Measurements from ENCODE around the gene IL1RAPL2. TPM values are rescaled to one million over a fixed set of nuclear protein-coding genes. Genes with fewer than 3 reads are reported as not detected.

IL1RAPL2 gene
- total RNA-seq, 1 experiment from 2014 or later: not detected

- H3K4me1 ChIP-seq (replicated peaks): no peaks in the 10 kb centered on the region
- H3K27ac ChIP-seq: no peak overlapping the region
- H3K4me3 ChIP-seq: no peak overlapping the region
- no peaks in the 10 kb centered on the region for H3K36me3 ChIP-seq
- no peaks in the 10 kb centered on the region for H3K9me3 ChIP-seq (replicated peaks)
- DNase-seq (ENCODE audit: low read depth in 1 of 2, low spot score in 2 of 2): no peak
- H3K27me3 ChIP-seq (replicated peaks): no peaks in the 10 kb centered on the region
These were observed 131.3 kb downstream of the IL1RAPL2 start for GRCh38 chrX:104697294-104697693.

DNA sequence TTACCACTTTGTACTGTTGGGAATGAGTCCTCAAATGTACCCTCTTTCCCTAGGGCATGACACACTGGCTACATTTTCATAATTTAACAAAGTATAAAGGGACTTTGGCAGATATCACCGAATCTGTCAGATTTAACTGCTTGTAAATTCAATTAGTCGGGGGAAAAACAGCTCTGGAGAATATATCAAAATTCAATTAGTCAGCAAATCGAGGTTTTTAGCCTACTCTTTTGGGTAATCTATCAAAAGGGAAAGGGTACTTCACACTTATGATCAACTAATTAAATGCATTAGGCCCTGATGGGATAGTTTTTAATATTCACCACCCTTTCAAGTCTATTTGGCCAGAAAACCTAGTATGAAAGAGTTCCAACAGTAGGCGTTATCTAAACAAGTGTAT lies 141.0 kb downstream of the IL1RAPL2 start:
- no peaks in the 10 kb centered on the region for H3K9me3 ChIP-seq (replicated peaks)
- no peak for DNase-seq (ENCODE audit: low read depth in 1 of 2, low spot score in 2 of 2)
- H3K27ac ChIP-seq: no peak overlapping the region
- no peaks in the 10 kb centered on the region for H3K4me1 ChIP-seq (replicated peaks)
- H3K36me3 ChIP-seq: no peaks in the 10 kb centered on the region
- no peaks in the 10 kb centered on the region for H3K27me3 ChIP-seq (replicated peaks)
- no peak overlapping the region for H3K4me3 ChIP-seq

DNA sequence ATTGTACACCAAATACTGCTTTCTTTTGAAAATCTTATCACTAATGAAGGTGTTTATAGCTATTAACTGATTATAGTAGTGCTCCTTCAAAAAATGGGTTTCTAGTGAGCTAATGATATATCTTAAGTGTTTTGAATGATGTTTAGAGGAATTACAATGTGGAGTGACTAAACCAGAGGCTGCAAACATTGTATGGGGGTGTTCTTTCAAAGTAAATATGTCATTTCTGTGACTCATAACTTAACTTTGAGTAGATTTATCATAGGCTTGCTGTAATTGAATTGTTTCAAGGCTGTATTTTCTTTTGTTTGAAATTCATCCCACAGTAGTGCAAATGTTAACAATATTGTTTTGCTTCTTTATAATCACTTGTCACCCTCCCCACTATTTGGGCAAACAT lies 141.6 kb downstream of the IL1RAPL2 start:
- H3K4me3 ChIP-seq: no peak overlapping the region
- DNase-seq (ENCODE audit: low read depth in 1 of 2, low spot score in 2 of 2): no peak
- H3K9me3 ChIP-seq (replicated peaks): no peaks in the 10 kb centered on the region
- H3K27ac ChIP-seq: no peak overlapping the region
- no peaks in the 10 kb centered on the region for H3K27me3 ChIP-seq (replicated peaks)
- no peaks in the 10 kb centered on the region for H3K4me1 ChIP-seq (replicated peaks)
- H3K36me3 ChIP-seq: no peaks in the 10 kb centered on the region

- H3K4me1 ChIP-seq (replicated peaks): no peaks in the 10 kb centered on the region
- H3K27ac ChIP-seq: no peak overlapping the region
- no peaks in the 10 kb centered on the region for H3K27me3 ChIP-seq (replicated peaks)
- no peaks in the 10 kb centered on the region for H3K9me3 ChIP-seq (replicated peaks)
- DNase-seq (ENCODE audit: low read depth in 1 of 2, low spot score in 2 of 2): no peak
- H3K4me3 ChIP-seq: no peak overlapping the region
- no peaks in the 10 kb centered on the region for H3K36me3 ChIP-seq
These were observed 146.5 kb downstream of the IL1RAPL2 start for GRCh38 chrX:104712515-104712914.

DNA sequence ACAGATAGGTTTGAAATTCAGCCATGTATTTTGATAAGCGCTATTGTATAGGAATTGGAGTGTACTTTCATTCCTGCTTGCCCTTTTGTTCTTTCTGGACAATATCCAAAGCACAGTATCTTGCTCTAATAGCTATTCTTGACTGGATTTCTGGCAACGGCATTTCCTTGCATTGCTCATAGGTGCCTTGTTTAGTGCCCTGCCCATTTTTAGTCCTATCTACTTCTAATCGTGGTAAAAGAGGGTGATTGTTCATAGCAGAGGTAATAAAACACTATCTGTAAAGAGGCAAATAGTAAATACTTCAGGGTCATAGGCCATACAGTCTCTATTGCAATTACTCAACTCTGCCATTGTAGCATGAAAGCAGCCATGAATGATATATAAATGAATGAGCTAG lies 155.9 kb downstream of the IL1RAPL2 start:
- H3K9me3 ChIP-seq (replicated peaks): no peaks in the 10 kb centered on the region
- H3K4me3 ChIP-seq: no peak overlapping the region
- H3K36me3 ChIP-seq: no peaks in the 10 kb centered on the region
- no peak for DNase-seq (ENCODE audit: low read depth in 1 of 2, low spot score in 2 of 2)
- no peaks in the 10 kb centered on the region for H3K27me3 ChIP-seq (replicated peaks)
- H3K4me1 ChIP-seq (replicated peaks): no peaks in the 10 kb centered on the region
- no peak overlapping the region for H3K27ac ChIP-seq

DNA sequence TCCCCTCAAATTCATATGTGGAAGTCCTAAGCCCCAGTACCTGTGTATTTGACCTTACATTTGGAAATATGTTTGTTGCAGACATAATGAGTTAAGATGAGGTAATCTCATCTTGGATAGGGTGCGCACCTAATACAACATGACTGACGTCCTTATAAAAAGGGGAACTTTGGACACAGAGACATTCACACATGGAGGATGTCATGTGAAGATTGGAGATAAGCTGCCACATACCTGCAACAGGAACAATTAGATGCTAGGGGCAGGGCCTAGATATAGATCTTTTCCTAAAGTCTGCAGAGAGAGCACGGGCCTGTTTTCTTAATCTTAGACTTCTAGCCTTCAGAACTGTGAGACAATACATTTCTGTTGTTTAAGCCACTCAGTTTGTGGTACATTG lies 162.5 kb downstream of the IL1RAPL2 start:
- no peak overlapping the region for H3K27ac ChIP-seq
- H3K9me3 ChIP-seq (replicated peaks): no peaks in the 10 kb centered on the region
- DNase-seq (ENCODE audit: low read depth in 1 of 2, low spot score in 2 of 2): no peak
- no peak overlapping the region for H3K4me3 ChIP-seq
- no peaks in the 10 kb centered on the region for H3K4me1 ChIP-seq (replicated peaks)
- H3K27me3 ChIP-seq (replicated peaks): no peaks in the 10 kb centered on the region
- H3K36me3 ChIP-seq: no peaks in the 10 kb centered on the region

GRCh38 chrX:104742355-104742754 lies 176.4 kb downstream of the IL1RAPL2 start:
- Histone ChIP-seq H3K27me3 (replicated peaks) (no peaks in the 10 kb centered on the region), H3K4me1 (replicated peaks) (no peaks in the 10 kb centered on the region), H3K9me3 (replicated peaks) (no peaks in the 10 kb centered on the region), H3K36me3 (no peaks in the 10 kb centered on the region), H3K4me3 (no peak overlapping the region), H3K27ac (no peak overlapping the region)
- DNase-seq (ENCODE audit: low read depth in 1 of 2, low spot score in 2 of 2): no peak

DNA sequence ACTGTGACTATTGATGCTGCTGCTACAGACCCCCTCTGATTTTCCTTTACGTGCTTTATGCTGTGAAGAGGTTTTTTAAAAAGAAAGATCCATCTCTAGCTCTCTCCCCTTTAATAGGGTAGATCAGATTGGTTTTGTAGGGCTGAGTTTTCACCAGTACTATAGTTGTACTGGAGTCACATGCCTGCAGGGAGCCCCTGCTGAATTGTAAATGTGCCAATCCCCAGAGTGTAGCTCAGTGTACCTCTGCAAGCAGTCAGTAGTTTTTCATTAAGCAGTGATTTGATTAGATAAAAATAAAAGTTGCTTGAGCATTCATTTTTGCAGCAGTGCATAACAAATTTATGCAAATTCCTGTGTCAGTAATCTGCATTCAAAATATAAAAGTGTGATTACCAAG lies 179.2 kb downstream of the IL1RAPL2 start:
- DNase-seq (ENCODE audit: low read depth in 1 of 2, low spot score in 2 of 2): no peak
- Histone ChIP-seq H3K9me3 (replicated peaks) (no peaks in the 10 kb centered on the region), H3K4me1 (replicated peaks) (no peaks in the 10 kb centered on the region), H3K27me3 (replicated peaks) (no peaks in the 10 kb centered on the region), H3K36me3 (no peaks in the 10 kb centered on the region), H3K4me3 (no peak overlapping the region), H3K27ac (no peak overlapping the region)

DNA sequence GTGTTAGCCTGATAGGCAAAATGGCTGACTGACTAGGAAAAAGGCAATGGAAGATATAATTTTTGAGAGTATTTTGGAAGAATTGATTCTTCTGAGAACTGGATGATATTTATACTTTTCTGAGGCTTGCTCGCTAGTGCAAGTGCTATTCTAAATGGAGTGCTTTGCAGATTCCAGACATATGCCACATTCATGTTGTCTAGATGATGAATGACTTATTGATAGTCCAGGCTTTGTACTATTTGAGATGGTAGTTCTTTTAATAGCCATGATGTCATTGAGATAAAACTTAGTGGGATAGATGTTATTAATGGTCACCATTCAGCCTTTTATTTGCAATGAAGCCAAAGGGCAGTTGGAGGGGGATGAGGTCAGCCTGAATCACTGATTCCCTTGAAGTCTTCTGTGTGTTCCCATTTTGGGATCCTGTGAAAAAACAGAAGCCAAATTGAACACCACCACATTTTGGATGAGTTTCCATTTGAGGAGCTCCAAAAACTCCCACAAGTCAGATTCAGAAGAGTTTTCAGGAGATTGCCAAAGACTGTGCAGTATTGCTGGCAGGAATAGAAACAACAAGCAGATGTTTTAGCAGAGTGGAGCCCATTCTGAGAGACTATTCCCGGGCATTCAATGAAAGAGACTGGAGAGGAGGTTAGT lies 184.1 kb downstream of the IL1RAPL2 start:
- H3K4me3 ChIP-seq: no peak overlapping the region
- H3K36me3 ChIP-seq: no peaks in the 10 kb centered on the region
- H3K27ac ChIP-seq: no peak overlapping the region
- no peak for DNase-seq (ENCODE audit: low read depth in 1 of 2, low spot score in 2 of 2)
- no peaks in the 10 kb centered on the region for H3K4me1 ChIP-seq (replicated peaks)
- no peaks in the 10 kb centered on the region for H3K27me3 ChIP-seq (replicated peaks)
- no peaks in the 10 kb centered on the region for H3K9me3 ChIP-seq (replicated peaks)

GRCh38 chrX:104762641-104763040 lies 196.6 kb downstream of the IL1RAPL2 start:
- DNase-seq (ENCODE audit: low read depth in 1 of 2, low spot score in 2 of 2): no peak
- H3K36me3 ChIP-seq: no peaks in the 10 kb centered on the region
- no peaks in the 10 kb centered on the region for H3K27me3 ChIP-seq (replicated peaks)
- no peaks in the 10 kb centered on the region for H3K9me3 ChIP-seq (replicated peaks)
- no peak overlapping the region for H3K4me3 ChIP-seq
- H3K27ac ChIP-seq: no peak overlapping the region
- no peaks in the 10 kb centered on the region for H3K4me1 ChIP-seq (replicated peaks)

GRCh38 chrX:104789784-104790183 lies 223.8 kb downstream of the IL1RAPL2 start:
- Histone ChIP-seq H3K4me3 (no peak overlapping the region), H3K27me3 (replicated peaks) (no peaks in the 10 kb centered on the region), H3K27ac (no peak overlapping the region), H3K36me3 (no peaks in the 10 kb centered on the region), H3K9me3 (replicated peaks) (no peaks in the 10 kb centered on the region), H3K4me1 (replicated peaks) (no peaks in the 10 kb centered on the region)
- no peak for DNase-seq (ENCODE audit: low read depth in 1 of 2, low spot score in 2 of 2)

DNA sequence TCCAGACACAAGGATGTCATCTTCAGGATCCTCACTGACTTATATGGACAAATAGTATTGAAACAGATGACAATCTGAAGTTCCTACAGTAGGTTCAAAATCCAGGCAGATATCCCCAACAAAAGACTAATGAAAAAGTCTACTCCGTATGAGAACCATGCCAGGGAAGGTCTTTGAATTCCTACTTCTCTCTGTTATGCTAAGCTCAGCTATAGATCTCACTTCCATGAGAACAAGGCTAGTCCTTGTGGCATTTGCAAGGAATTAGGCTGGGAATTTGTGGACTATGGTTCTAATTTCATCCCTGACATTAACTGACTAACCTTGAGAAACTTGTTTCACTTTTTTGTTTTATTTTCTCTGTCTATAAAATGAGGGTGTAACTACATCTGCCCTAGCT lies 229.8 kb downstream of the IL1RAPL2 start:
- no peak for DNase-seq (ENCODE audit: low read depth in 1 of 2, low spot score in 2 of 2)
- Histone ChIP-seq H3K27me3 (replicated peaks) (no peaks in the 10 kb centered on the region), H3K4me3 (no peak overlapping the region), H3K36me3 (no peaks in the 10 kb centered on the region), H3K9me3 (replicated peaks) (no peaks in the 10 kb centered on the region), H3K4me1 (replicated peaks) (no peaks in the 10 kb centered on the region), H3K27ac (no peak overlapping the region)

- Histone ChIP-seq H3K27ac (no peak overlapping the region), H3K9me3 (replicated peaks) (no peaks in the 10 kb centered on the region), H3K36me3 (no peaks in the 10 kb centered on the region), H3K4me3 (no peak overlapping the region), H3K27me3 (replicated peaks) (no peaks in the 10 kb centered on the region), H3K4me1 (replicated peaks) (no peaks in the 10 kb centered on the region)
- no peak for DNase-seq (ENCODE audit: low read depth in 1 of 2, low spot score in 2 of 2)
These were observed 237.2 kb downstream of the IL1RAPL2 start for GRCh38 chrX:104803219-104803618.

DNA sequence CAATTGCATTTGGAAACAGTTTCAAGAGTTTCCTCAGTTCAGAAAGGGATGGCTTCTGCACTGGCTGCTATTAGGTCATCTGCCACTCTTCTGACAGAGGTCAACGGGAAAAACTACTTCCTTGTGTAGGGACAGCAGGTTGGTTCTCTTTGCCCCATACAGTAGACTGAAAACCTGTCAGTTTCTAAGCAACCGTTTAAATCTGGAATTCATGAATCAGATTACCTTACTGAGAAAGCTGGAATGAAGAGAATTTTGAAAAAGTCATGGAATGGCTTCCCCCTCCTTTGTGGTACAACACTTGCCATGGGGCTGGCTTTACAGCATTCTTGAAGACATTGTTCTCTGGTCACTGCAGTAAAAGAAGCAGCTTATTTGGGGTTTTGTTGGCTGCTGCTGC lies 240.3 kb downstream of the IL1RAPL2 start:
- no peaks in the 10 kb centered on the region for H3K27me3 ChIP-seq (replicated peaks)
- H3K4me1 ChIP-seq (replicated peaks): no peaks in the 10 kb centered on the region
- no peak for DNase-seq (ENCODE audit: low read depth in 1 of 2, low spot score in 2 of 2)
- H3K27ac ChIP-seq: no peak overlapping the region
- H3K4me3 ChIP-seq: no peak overlapping the region
- H3K36me3 ChIP-seq: no peaks in the 10 kb centered on the region
- H3K9me3 ChIP-seq (replicated peaks): no peaks in the 10 kb centered on the region

DNA sequence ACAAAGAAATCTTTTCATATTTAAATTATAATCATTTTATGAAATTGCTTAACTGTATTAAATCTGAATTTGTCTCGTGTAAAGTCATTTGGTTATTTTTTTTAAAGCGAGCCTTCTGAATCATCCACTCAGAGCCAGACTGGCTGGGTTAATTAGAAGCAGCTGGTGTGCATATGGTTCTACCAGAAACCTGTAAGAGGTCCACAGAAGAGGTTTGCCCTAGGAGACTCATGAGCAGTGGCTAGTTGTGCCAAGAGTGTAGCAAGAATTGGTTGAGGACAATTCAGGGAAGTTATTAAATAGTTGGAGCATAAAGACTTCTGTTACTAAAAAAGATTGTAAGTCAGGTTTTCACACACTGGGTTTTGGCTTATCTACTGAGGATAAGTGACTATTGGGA lies 267.4 kb downstream of the IL1RAPL2 start:
- H3K9me3 ChIP-seq (replicated peaks): no peaks in the 10 kb centered on the region
- no peak overlapping the region for H3K4me3 ChIP-seq
- no peak for DNase-seq (ENCODE audit: low read depth in 1 of 2, low spot score in 2 of 2)

More for the DNA sequence above, 267.4 kb downstream of the IL1RAPL2 start:
- Histone ChIP-seq H3K36me3 (no peaks in the 10 kb centered on the region), H3K4me1 (replicated peaks) (no peaks in the 10 kb centered on the region), H3K27ac (no peak overlapping the region), H3K27me3 (replicated peaks) (no peaks in the 10 kb centered on the region)

Measured in SJSA1 (cell line).